ENCODE measurements around the gene TEKT3. TPM values are rescaled to one million over a fixed set of nuclear protein-coding genes. Genes with fewer than 3 reads are reported as not detected.
A peak's percentile ranks its signal among the peaks of the same experiment; 100 is the strongest.

Gene TEKT3
- total and polyA plus RNA-seq, 9 of the 15 experiments (the other 6 are each of a cell fraction or from before 2014, with no cell fraction given): not detected

GRCh38 chr17:15288859-15289258 lies 52.5 kb downstream of the TEKT3 start:
- 21% methylated on average over 1 of the region's 1 CpG for WGBS (ENCODE audit: insufficient coverage, low coverage, missing lambda C conversion rate)
- Histone ChIP-seq H3K9me1 (ENCODE audit: control insufficient read depth, insufficient read depth, low read length) (no peaks in the 10 kb centered on the region), H3K4me1 (replicated peaks in 1 of 2; ENCODE audit: control insufficient read depth in 2 of 2, insufficient read depth in 2 of 2, low read length in 2 of 2) (peaks cover 0 to 6% of the 10 kb centered on the region in 2 experiments; a peak in 2 of 5 replicates), H3K36me3 (ENCODE audit: control insufficient read depth, insufficient read depth, low read length) (no peaks in the 10 kb centered on the region), H3K79me2 (ENCODE audit: control insufficient read depth, insufficient read depth, low read length) (no peaks in the 10 kb centered on the region), H3K4me3 (no peak overlapping the region), H3K9ac (ENCODE audit: insufficient read depth in 1 of 2, low read depth in 2 of 2, low read length in 2 of 2) (no peak overlapping the region), H3K9me3 (replicated peaks; ENCODE audit: control insufficient read depth, insufficient read depth, low read depth, low read length) (no peaks in the 10 kb centered on the region), H3K27me3 (ENCODE audit: control insufficient read depth in 2 of 2, insufficient read depth in 2 of 2, low read length in 2 of 2) (no peaks in the 10 kb centered on the region), H3K4me2 (ENCODE audit: insufficient read depth, low read length) (peak overlapping the region; percentile 53; the same call in 1 of the 2 replicates), H2AFZ (ENCODE audit: low read depth, low read length) (peak overlapping the region; percentile 89), H4K20me1 (replicated peaks; ENCODE audit: control insufficient read depth, insufficient read depth, low read length) (no peaks in the 10 kb centered on the region), H3K27ac (ENCODE audit: extremely low read depth, low read depth, low read length) (no peak overlapping the region)
- ATAC-seq (no peak), FAIRE-seq (no peak), DNase-seq (ENCODE audit: extremely low read depth in 1 of 4, low spot score in 3 of 4) (no peak)
- no TSS peak for BruUV-seq (replicated peaks)
- in situ Hi-C loops (cut with MboI): no loop called here
- ChIA-PET CTCF (ENCODE audit: low intra/inter-chr PET ratio) (no interaction called here), POLR2A (no interaction called here)
- intact Hi-C loops (cut with micrococcal nuclease): no loop called here
- TF ChIP-seq RERE (CRISPR knock-in tag; IDR thresholded peaks at IDR 0.05; ENCODE audit: borderline replicate concordance): no peak
- TF ChIP-seq, protein P1, sequence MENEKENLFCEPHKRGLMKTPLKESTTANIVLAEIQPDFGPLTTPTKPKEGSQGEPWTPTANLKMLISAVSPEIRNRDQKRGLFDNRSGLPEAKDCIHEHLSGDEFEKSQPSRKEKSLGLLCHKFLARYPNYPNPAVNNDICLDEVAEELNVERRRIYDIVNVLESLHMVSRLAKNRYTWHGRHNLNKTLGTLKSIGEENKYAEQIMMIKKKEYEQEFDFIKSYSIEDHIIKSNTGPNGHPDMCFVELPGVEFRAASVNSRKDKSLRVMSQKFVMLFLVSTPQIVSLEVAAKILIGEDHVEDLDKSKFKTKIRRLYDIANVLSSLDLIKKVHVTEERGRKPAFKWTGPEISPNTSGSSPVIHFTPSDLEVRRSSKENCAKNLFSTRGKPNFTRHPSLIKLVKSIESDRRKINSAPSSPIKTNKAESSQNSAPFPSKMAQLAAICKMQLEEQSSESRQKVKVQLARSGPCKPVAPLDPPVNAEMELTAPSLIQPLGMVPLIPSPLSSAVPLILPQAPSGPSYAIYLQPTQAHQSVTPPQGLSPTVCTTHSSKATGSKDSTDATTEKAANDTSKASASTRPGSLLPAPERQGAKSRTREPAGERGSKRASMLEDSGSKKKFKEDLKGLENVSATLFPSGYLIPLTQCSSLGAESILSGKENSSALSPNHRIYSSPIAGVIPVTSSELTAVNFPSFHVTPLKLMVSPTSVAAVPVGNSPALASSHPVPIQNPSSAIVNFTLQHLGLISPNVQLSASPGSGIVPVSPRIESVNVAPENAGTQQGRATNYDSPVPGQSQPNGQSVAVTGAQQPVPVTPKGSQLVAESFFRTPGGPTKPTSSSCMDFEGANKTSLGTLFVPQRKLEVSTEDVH (IDR thresholded peaks at IDR 0.05; ENCODE audit: low read depth, partially characterized antibody): no peak
- no peak for TF ChIP-seq CBX3 (IDR thresholded peaks at IDR 0.05; ENCODE audit: borderline replicate concordance in 1 of 2, low read length in 2 of 2)
- TF ChIP-seq ADNP (tag; IDR thresholded peaks at IDR 0.05): no peak
- no peak for TF ChIP-seq ZNF76 (CRISPR knock-in tag; IDR thresholded peaks at IDR 0.05; ENCODE audit: borderline replicate concordance)
- no peak for TF ChIP-seq TCF7L2 (IDR thresholded peaks at IDR 0.05; ENCODE audit: low read depth, low read length)
- no peak for TF ChIP-seq ESRRB (CRISPR knock-in tag; IDR thresholded peaks at IDR 0.05; ENCODE audit: borderline replicate concordance)
- no peak for TF ChIP-seq ZC3H4 (CRISPR knock-in tag; IDR thresholded peaks at IDR 0.05; ENCODE audit: borderline replicate concordance)
- no peak for TF ChIP-seq RAD51 (IDR thresholded peaks at IDR 0.05; ENCODE audit: borderline replicate concordance, low read depth)

All from K562 (cell line).